ENCODE measurements around the gene EREG.
"Not testable (repeated sequence)": the region's sequence is repeated elsewhere in the genome, so short reads cannot be mapped to it uniquely, and the experiment has no call there.

The EREG gene

DNA sequence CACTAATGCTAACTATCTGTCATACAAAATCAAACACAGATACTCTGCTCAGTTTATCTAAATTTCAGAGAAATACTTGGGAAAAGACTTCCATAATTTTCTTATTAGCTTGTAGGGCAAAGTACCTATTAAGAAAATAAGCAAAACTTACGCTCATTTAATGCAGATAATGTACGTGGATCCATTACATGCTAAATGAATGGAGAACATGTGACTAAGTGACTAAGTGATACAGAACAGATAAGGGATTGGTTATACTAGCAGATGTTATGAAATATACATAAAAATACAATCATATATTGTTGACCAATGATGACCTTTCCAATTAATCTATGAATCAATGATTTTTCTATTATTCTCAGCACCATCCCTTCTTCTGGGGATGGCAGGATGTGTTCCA lies 25.7 kb downstream of the EREG start:
- no peak for DNase-seq (ENCODE audit: low read depth)

DNA sequence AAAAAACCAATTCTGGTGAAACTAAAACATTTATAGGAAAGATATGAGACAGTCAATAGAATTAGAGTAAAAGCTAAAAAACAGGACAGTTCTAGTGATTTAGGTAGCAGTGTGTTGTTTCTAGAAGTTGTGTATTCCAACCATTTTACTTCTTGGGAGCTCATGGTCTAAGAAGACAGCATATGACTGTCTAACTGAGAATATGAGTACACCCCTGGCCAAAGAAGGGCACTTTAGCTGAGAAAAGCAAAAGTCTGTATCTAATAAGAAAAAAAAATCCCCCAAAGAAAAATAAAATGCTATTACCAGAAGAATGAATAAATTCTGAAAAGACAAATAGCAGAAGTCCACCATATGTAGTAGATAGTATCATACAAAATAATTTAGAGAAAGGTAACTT lies 26.4 kb downstream of the EREG start:
- DNase-seq (ENCODE audit: low read depth), result no peak

DNA sequence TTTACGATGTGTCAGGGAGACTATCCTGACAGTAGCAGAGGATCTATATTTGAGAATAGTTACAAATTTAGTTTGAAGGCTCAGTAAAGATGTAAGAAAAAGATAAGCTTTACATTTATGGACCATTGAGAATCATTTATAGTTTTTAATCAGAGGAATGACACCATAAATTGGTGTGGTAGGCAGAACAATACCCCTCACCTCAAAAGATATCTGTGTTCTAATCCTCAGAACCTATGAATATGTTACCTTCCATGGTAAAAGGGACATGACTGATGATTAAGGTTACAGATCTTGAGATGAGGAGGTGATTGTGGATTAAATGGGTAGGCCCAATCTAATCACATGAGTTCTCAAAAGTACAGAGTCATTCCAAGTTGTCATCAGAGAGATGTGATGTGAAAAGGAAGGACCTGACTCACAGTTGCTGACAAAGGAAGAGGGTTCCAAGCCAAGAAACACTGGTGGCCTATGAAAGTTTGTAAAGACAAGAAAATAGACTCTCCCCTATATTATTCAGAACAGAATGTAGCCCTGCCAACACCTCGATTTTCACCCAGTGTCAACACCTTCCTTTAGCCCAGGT lies 27.0 kb downstream of the EREG start:
- no peak for DNase-seq (ENCODE audit: low read depth)

DNA sequence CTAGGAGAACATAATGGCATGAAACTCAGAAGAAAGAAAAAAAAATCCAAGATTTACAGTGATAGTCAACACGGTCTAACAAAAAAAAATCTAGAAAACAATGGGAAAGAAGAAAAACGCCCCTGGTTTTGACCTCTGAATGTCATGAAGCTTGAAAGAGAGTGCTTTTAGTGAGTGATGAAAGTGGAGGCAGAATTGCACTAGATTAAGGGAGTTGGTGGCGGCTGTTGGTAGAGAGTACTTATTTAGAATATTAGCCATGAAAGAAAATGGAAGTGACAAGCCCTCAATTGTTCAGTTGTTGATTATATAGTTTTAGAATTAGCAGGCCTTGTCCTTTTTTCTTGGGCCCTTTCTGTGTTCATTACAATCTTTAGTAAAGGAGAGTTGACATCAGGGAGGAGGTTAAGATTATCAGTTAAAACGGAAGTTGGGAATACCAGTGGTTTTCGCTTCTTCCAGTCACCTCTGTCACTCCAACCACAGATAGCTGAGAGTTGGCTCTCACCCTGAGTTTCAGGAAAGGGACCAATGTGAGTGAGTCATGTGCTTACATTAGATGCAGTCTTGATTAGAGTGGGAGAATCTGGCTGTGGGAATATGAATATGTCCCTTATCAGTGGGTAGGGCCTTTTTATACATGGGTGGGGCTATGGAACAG lies 29.7 kb downstream of the EREG start:
- DNase-seq (ENCODE audit: low read depth), result no peak

DNA sequence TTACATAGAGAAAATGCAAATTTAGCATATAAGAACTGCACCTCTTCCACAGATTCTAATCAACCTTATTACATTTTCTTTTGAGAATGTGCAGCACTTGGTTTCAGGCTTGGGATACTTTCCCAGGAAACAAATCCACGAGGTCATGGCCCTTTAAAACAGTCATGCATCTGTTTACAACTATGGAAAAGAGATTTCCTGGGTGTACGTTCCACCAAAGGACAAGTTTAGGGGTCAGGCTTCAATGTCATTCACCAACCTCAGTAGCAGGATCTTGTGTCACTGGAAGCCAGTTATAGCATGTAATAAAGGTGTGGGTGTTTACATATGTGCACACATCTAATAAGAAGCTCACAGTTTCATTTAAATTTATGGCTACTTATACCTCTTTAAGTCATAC lies 30.7 kb downstream of the EREG start:
- DNase-seq (ENCODE audit: low read depth), result no peak

GRCh38 chr4:74397748-74398426 lies 32.9 kb downstream of the EREG start:
- no peak for DNase-seq (ENCODE audit: low read depth)

DNA sequence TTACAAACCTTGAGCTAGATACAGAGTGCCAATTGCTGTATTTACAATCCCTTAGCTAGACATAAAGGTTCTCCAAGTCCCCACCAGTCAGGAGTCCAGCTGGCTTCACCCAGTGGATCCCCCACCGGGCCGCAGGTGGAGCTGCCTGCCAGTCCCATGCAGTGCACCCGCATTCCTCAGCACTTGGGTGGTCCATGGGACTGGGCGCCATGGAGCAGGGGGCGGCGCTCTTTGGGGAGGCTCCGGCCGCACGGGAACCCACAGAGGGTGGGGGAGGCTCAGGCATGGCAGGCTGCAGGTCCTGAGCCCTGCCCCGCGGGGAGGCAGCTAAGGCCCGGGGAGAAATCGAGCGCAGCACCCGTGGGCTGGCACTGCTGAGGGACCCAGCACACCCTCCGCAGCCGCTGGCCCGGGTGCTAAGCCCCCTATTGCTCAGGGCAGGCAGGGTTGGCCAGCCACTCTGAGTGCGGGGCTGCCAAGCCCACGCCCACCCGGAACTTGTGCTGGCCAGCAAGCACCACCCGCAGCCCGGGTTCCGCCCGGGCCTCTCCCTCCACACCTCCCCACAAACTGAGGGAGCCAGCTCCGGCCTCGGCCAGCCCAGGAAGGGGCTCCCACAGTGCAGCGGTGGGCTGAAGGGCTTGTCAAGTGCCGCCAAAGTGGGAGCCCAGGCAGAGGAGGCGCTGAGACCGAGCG lies 34.1 kb downstream of the EREG start:
- not testable (repeated sequence) for DNase-seq (ENCODE audit: low read depth)

- no peak for DNase-seq (ENCODE audit: low read depth)
These were observed 35.5 kb downstream of the EREG start for GRCh38 chr4:74400395-74400794.

DNA sequence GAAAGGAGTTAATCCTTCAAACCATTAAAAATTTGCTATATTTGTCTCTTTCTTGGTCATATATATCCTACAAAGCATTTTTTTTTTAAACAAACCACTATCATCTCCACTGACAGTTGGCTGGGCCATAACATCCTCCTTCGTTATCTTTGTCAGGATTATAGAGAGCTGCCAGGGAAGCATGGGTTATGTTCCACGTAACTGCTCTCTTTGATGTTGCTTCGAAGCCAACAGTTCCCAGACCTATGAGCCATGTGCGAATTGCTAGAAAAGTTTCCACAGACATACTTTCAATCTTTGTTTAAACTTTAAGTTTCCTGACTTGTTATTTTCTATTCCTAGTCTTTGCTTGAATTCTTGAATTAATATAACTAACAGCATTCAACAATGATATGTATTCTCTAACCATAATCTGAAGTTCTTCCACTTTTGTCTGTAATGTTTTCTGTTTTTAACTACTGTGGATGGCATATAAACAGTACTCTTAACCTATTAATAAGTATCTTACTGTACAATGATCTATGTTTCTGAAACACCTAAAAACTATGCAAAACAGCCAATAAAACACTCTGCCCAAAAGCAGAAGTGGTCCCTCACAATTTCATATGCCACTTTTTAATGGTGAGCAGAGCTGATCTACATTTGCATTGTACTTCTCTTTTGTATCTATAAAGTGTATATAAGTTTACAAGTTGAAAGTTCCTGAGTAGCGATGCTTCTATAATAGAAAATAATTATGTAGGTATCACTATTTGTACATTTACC lies 37.9 kb downstream of the EREG start:
- no peak for DNase-seq (ENCODE audit: low read depth)

DNA sequence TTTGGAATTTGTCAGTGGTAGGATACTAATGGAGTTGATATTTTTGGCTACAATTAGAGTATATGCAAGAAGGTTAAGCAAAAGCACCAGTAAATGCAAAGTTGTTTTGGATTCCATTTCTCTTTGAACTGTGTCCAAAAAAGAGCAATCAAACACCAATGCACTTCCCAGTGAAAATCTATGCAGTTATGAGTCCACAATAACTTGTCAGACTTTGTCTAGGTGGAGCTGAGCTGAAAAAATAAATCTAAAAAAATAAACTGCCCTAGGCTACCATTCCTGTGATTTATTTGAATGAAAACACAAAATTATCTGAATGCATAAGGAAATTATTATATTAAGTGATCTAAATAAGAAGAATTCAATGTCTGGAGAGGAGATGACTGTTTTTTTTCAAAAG lies 42.9 kb downstream of the EREG start:
- no peak for DNase-seq (ENCODE audit: low read depth)

DNA sequence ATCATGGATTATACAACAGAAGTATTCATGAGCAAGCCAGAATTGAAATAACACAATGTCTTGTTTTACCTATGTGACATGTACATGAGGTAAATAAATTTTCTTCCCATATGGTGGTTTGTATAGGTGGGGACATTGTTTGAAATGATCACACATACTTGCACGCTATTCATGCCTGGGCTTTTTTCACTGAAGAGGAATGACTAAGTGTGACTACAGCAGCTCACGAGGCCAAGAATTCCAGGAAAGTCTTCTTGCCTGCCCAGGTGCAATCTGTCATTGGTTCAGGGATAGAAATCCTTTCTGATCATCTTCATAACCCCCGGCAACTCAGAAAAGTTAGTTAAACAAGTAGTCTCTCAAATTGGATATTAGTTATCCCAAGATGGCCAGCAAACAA lies 43.7 kb downstream of the EREG start:
- DNase-seq (ENCODE audit: low read depth), result no peak

- DNase-seq (ENCODE audit: low read depth), result no peak
These were observed 45.3 kb downstream of the EREG start for GRCh38 chr4:74410272-74410671.

GRCh38 chr4:74412225-74412624 lies 47.3 kb downstream of the EREG start:
- DNase-seq (ENCODE audit: low read depth), result no peak

DNA sequence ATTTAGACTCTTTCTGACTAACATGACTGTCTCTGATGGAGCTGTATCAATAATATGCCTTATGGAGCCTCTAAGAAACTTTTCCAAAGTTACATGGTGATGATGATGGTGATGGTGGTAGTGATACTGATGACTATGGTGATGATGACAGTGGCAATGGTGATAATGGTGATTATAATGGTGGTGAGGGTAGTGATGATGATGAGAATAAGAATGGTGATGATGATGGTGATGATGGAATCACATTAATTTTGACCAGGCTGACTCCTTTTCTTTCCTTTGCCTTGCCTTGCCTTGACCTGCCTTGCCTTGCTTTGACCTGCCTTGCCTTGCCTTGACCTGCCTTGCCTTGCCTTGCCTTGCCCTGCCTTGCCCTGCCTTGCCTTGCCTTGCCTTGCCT lies 48.3 kb downstream of the EREG start:
- no peak for DNase-seq (ENCODE audit: low read depth)

GRCh38 chr4:74414149-74414809 lies 49.3 kb downstream of the EREG start:
- no peak for DNase-seq (ENCODE audit: low read depth)

DNA sequence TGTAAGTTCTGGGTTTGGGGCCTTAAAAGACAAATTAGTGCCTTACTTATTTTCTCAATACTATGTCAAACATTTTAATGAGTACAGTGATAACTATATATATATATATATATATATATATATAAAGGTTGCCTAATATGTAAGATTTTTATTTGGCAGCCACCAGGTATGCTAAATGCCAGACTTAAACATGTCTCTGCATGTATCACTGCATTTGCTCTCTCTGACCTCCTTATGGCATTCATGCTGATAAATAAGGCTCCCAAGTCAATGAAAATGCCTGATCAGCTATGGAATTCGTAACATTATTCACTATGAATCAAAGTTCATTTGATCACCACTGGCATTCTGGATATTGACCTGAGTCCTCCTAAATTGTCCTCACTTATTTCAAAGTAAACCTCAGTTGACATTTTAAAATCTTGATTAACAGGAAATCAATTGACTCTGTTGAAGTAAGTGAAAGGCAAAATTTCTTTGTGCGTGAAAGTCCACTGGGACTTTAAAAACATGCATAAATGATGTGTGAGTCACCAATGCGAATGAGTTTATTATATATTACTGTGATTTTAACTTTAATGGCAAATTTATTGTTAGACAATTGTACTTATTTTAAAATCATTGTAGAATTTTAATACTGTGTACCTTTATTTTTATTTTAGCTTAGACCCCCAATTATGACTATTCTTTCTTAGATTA lies 50.8 kb downstream of the EREG start:
- no peak for DNase-seq (ENCODE audit: low read depth)

- no peak for DNase-seq (ENCODE audit: low read depth)
These were observed 53.2 kb downstream of the EREG start for GRCh38 chr4:74418063-74418670.

DNA sequence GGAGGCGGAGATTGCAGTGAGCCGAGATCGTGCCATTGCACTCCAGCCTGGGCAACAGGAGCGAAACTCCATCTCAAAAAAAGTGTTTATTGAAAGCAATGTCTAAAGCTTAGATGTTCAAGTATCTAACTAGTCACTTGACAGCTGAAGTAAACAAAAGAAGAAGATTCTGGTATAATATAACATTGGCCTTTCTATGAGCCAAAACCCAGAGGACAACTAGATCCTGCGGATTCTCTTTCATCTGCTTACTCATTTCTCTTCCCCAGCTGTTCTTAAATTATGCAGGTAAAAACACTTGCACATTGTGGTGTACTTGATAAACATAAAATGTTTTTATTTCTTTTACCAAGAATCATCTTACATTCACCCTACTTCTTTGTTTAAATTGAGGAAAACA lies 55.9 kb downstream of the EREG start:
- DNase-seq (ENCODE audit: low read depth), result no peak

DNA sequence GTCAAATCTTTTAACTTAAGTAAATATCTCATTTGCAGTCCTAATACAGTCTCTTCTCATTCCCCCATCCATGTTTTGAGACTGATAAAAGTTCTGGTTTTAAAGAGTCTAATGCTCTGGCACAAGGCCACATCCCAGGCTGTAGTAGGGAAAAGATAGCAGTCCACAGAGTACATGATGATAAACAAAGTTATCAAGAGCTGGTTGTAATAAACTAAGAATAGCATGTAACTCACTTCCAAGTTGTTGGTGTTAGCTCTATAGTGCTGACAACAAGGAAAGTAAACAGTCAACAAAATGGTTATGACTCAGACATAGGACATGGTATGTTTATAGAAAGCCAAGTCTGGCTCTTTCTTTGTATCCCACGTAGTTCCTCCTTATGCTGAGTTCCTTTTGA lies 58.2 kb downstream of the EREG start:
- DNase-seq (ENCODE audit: low read depth), result no peak

GRCh38 chr4:74424111-74424510 lies 59.2 kb downstream of the EREG start:
- no peak for DNase-seq (ENCODE audit: low read depth)

GRCh38 chr4:74426101-74426500 lies 61.2 kb downstream of the EREG start:
- no peak for DNase-seq (ENCODE audit: low read depth)
